Sigmoid colon (tissue), 4 donors: ENCODE results near the gene YES1.

Source experiments
- POLR2A ChIP-seq, 2 donors: fragments of 450-650 bp; IDR thresholded peaks; one replicate each; pipeline ENCODE4 v1.6.1; 2016; ENCODE audit warnings: antibody characterized with exemption in 2 of 2, mild to moderate bottlenecking in 2 of 2, moderate library complexity in 2 of 2
- POLR2AphosphoS5 ChIP-seq, 4 donors: sonication (generic); formaldehyde crosslinking; IDR thresholded peaks; one replicate each; pipeline ENCODE4 v1.6.1; 2017; ENCODE audit warnings: antibody characterized with exemption in 4 of 4
- TF ChIP-seq, protein P1 (sequence below), 4 experiments: fragments of 450-650 bp in 3 of 4; fragments of 200-600 bp in 1 of 4; IDR thresholded peaks; one replicate each; pipeline ENCODE4 v1.5.1; 2016 to 2019; ENCODE audit warnings: antibody characterized with exemption in 4 of 4, mild to moderate bottlenecking in 3 of 4, moderate library complexity in 2 of 4

DNA sequence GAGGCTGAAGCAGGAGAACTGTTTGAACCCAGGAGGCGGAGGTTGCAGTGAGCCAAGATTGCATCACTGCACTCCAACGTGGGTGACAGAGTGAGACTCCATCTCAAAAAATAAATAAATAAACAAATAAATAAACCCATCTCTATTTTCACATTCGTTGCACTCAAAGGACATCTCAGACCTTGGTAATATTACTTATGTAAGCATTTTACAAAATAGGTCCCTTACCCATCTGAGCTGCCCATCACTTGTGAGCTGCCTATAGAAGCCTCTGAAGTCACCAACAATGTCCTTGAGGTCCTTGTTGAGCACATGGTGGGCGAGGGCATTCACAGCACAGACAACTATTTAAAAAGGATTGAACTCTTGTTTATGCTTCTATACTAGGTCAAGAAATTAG lies 115.0 kb downstream of the YES1 start:
- TF ChIP-seq POLR2A (IDR thresholded peaks at IDR 0.05) (no peak), POLR2AphosphoS5 (IDR thresholded peaks at IDR 0.05) (no peak)
- TF ChIP-seq, protein P1, sequence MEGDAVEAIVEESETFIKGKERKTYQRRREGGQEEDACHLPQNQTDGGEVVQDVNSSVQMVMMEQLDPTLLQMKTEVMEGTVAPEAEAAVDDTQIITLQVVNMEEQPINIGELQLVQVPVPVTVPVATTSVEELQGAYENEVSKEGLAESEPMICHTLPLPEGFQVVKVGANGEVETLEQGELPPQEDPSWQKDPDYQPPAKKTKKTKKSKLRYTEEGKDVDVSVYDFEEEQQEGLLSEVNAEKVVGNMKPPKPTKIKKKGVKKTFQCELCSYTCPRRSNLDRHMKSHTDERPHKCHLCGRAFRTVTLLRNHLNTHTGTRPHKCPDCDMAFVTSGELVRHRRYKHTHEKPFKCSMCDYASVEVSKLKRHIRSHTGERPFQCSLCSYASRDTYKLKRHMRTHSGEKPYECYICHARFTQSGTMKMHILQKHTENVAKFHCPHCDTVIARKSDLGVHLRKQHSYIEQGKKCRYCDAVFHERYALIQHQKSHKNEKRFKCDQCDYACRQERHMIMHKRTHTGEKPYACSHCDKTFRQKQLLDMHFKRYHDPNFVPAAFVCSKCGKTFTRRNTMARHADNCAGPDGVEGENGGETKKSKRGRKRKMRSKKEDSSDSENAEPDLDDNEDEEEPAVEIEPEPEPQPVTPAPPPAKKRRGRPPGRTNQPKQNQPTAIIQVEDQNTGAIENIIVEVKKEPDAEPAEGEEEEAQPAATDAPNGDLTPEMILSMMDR (IDR thresholded peaks at IDR 0.05), result no peak
